Measurements from ENCODE around the gene KMT2E. TPM values are rescaled to one million over a fixed set of nuclear protein-coding genes. Genes with fewer than 3 reads are reported as not detected.

Gene KMT2E
- polyA plus RNA-seq, 1 experiment = 4.4 TPM

GRCh38 chr7:105055621-105056020 is 41.6 kb downstream of the KMT2E start:
- H3K27me3 ChIP-seq (ENCODE audit: control insufficient read depth, insufficient read depth, low read length) = no peaks in the 10 kb centered on the region
- CTCF ChIA-PET = interaction anchor here (0.6 to 0.9 kb wide), 2 partner anchors 42 to 76 kb away, joined by 3 to 4 read pairs; partner anchors contain the start of gene KMT2E

GRCh38 chr7:105057472-105057871 is 43.5 kb downstream of the KMT2E start:
- POLR2A ChIA-PET = no interaction called here
- no peak overlapping the region for H3K4me3 ChIP-seq (ENCODE audit: low read depth, low read length)
- no peak for TF ChIP-seq CTCF (IDR thresholded peaks at IDR 0.05; ENCODE audit: insufficient read depth, low read depth, low read length)
- CTCF ChIA-PET = no interaction called here
- no peak for DNase-seq (ENCODE audit: low read depth)
- no peaks in the 10 kb centered on the region; the same call in 1 of the 2 replicates for H3K36me3 ChIP-seq (ENCODE audit: control insufficient read depth, insufficient read depth, low read length)
- no peaks in the 10 kb centered on the region for H3K27me3 ChIP-seq (ENCODE audit: control insufficient read depth, insufficient read depth, low read length)

More at GRCh38 chr7:105055621-105056020, 41.6 kb downstream of the KMT2E start:
- no peak for TF ChIP-seq CTCF (IDR thresholded peaks at IDR 0.05; ENCODE audit: insufficient read depth, low read depth, low read length)
- no peak for DNase-seq (ENCODE audit: low read depth)
- no peaks in the 10 kb centered on the region; the same call in 1 of the 2 replicates for H3K36me3 ChIP-seq (ENCODE audit: control insufficient read depth, insufficient read depth, low read length)
- POLR2A ChIA-PET = no interaction called here
- H3K4me3 ChIP-seq (ENCODE audit: low read depth, low read length) = no peak overlapping the region

- CTCF ChIA-PET = no interaction called here
- H3K27me3 ChIP-seq (ENCODE audit: control insufficient read depth, insufficient read depth, low read length) = no peaks in the 10 kb centered on the region
- no peak for TF ChIP-seq CTCF (IDR thresholded peaks at IDR 0.05; ENCODE audit: insufficient read depth, low read depth, low read length)
- POLR2A ChIA-PET = no interaction called here
- no peaks in the 10 kb centered on the region for H3K36me3 ChIP-seq (ENCODE audit: control insufficient read depth, insufficient read depth, low read length)
- no peak overlapping the region for H3K4me3 ChIP-seq (ENCODE audit: low read depth, low read length)
- DNase-seq (ENCODE audit: low read depth) = no peak
These were observed 46.4 kb downstream of the KMT2E start for GRCh38 chr7:105060437-105060836.

- H3K36me3 ChIP-seq (ENCODE audit: control insufficient read depth, insufficient read depth, low read length) = no peaks in the 10 kb centered on the region
These were observed 46.9 kb downstream of the KMT2E start for GRCh38 chr7:105060923-105061322.

GRCh38 chr7:105065104-105065503 is 51.1 kb downstream of the KMT2E start:
- no peak for TF ChIP-seq CTCF (IDR thresholded peaks at IDR 0.05; ENCODE audit: insufficient read depth, low read depth, low read length)
- H3K4me3 ChIP-seq (ENCODE audit: low read depth, low read length) = no peak overlapping the region
- no peaks in the 10 kb centered on the region for H3K27me3 ChIP-seq (ENCODE audit: control insufficient read depth, insufficient read depth, low read length)
- DNase-seq (ENCODE audit: low read depth) = no peak
- CTCF ChIA-PET = no interaction called here
- H3K36me3 ChIP-seq (ENCODE audit: control insufficient read depth, insufficient read depth, low read length) = peaks cover 5% of the 10 kb centered on the region
- POLR2A ChIA-PET = no interaction called here

More at GRCh38 chr7:105060923-105061322, 46.9 kb downstream of the KMT2E start:
- CTCF ChIA-PET = interaction anchor here (0.9 kb wide), 1 partner anchor 9 kb away, joined by 3 read pairs; no protein-coding TSS in a partner anchor
- no peak for TF ChIP-seq CTCF (IDR thresholded peaks at IDR 0.05; ENCODE audit: insufficient read depth, low read depth, low read length)
- POLR2A ChIA-PET = no interaction called here
- no peak overlapping the region for H3K4me3 ChIP-seq (ENCODE audit: low read depth, low read length)
- no peaks in the 10 kb centered on the region for H3K27me3 ChIP-seq (ENCODE audit: control insufficient read depth, insufficient read depth, low read length)
- no peak for DNase-seq (ENCODE audit: low read depth)

Data from BJ (cell line).